GM21576 (cell line): ENCODE measurements around the gene TPSB2.
"Not testable (repeated sequence)": the region's sequence is repeated elsewhere in the genome, so short reads cannot be mapped to it uniquely, and the experiment has no call there.

ENCODE experiments used
- ATAC-seq: cut with Tn5 transposase; IDR thresholded peaks from one replicate; pipeline ENCODE4 v1.9.1; 2021; ENCODE audit warnings: mild to moderate bottlenecking, moderate library complexity; ENCODE audit not compliant: unreplicated experiment

The TPSB2 gene

DNA sequence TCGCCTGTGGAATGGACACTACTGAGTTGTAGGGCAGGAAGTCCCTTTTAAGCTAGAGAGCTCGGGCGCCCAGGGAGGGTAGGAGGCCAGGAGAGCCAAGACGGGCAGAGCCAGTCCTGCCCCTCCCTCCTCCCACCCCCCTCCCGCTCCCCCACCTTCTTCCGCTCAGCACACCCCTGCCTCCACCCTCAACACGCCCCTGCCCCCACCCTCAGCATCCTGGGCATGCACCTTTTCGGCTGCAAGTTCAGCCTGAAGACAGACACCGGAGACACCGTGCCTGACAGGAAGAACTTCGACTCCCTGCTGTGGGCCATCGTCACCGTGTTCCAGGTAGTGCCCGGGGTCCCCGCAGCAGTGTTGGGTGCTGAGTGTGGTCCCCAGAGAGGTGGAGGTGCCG lies 23.2 kb downstream of the TPSB2 start:
- no peak for ATAC-seq

DNA sequence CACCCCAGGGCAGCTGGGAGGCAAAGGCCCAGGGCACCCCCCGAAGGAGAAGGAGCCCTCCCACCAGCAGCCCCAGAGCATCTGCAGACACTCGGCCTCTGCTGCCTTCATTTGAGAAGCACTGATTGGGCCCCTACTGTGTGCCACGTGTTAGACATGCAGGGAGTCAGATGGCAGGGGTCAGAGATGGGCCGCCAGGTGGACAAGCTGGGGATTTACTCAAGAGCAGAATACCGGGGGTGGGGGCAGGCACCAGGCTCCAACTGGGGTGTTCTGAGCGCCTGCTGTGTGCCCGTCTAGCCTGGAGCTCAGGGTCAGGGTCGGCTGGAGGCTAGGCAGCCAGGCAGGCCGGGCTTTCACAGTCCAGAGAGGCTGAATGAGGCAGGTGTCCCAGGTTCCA lies 23.7 kb downstream of the TPSB2 start:
- ATAC-seq = no peak

DNA sequence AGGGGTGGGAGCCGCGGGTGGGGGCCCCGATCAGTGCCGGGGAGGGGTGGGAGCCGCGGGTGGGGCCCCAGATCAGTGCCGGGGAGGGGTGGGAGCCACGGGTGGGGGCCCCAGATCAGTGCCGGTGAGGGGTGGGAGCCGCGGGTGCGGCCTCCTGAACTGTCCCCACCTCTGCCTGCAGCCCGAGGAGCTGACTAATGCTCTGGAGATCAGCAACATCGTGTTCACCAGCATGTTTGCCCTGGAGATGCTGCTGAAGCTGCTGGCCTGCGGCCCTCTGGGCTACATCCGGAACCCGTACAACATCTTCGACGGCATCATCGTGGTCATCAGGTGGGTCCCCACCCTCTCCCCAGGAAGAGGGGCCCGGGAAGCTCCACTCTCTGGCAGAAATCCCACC lies 25.1 kb downstream of the TPSB2 start:
- ATAC-seq = no peak

DNA sequence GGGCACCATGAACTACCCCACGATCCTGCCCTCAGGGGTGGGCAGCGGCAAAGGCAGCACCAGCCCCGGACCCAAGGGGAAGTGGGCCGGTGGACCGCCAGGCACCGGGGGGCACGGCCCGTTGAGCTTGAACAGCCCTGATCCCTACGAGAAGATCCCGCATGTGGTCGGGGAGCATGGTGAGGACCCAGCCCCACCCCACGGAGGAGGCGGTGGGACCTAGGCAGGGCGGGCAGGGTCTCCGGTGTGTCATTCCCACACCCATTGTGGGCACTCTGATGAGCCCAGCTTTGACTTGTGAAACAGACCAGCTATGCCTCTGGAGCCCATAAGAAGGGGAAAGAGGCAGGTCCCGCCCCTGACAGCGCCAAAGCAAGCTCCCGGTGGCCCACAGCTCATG lies 27.7 kb downstream of the TPSB2 start:
- no peak for ATAC-seq

DNA sequence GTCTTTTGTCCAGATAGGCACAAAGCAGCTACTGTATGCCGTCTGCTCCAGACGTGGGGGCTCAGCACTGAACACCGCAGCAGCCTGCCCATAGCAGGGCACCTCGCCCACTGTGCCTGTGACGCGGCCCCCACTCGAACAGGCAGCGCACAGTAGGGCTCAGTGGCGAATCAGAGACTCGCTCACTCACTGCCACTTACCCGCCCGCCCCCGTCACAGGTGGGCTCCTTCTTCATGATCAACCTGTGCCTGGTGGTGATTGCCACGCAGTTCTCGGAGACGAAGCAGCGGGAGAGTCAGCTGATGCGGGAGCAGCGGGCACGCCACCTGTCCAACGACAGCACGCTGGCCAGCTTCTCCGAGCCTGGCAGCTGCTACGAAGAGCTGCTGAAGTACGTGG lies 28.5 kb downstream of the TPSB2 start:
- ATAC-seq = no peak

DNA sequence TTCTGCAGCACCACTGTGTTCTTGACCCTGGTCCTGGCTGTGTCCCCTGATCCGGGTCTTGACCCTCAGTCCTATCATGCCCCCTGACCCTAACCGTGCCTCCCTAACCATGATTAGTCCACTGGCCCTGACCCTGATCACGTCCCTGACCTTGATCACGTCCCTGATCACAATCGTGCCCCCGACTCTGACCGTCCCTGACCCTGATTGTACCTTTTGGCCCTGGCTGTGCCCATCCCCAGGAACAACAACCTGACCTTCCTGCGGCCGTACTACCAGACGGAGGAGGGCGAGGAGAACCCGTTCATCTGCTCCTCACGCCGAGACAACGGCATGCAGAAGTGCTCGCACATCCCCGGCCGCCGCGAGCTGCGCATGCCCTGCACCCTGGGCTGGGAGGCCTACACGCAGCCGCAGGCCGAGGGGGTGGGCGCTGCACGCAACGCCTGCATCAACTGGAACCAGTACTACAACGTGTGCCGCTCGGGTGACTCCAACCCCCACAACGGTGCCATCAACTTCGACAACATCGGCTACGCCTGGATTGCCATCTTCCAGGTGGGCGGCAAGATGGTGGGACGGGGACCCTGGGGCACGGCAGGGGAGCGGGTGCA lies 29.9 kb downstream of the TPSB2 start:
- ATAC-seq = no peak

DNA sequence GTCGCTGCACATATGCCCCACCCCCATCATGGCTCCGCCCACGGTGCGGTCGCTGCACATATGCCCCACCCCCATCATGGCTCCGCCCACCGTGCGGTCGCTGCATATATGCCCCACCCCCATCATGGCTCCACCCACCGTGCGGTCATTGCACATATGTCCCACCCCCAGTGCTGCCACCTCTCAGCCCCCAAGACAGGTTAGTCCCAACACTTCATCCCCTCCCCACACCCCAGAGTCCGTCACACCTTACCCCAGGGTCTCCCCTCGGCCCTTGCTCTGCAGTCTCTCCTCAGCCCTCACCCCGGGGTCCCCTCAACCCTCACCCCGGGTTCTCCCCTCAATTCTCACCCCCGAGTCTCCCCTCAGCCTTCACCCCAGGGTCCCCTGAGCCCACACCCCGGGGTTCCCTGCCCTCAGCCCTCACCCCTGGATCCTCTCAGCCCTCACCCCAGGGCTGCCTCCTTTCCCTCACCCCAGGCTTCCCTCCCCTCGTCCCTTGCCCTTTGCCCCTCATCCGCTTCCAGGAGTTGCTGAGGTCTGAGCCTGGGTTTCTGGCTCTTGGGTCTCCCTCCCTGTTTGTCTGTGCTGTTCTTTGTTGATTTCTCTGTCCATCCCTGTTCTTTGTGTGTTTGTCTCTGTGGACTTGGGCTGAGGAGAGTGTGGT lies 30.5 kb downstream of the TPSB2 start:
- ATAC-seq = no peak

DNA sequence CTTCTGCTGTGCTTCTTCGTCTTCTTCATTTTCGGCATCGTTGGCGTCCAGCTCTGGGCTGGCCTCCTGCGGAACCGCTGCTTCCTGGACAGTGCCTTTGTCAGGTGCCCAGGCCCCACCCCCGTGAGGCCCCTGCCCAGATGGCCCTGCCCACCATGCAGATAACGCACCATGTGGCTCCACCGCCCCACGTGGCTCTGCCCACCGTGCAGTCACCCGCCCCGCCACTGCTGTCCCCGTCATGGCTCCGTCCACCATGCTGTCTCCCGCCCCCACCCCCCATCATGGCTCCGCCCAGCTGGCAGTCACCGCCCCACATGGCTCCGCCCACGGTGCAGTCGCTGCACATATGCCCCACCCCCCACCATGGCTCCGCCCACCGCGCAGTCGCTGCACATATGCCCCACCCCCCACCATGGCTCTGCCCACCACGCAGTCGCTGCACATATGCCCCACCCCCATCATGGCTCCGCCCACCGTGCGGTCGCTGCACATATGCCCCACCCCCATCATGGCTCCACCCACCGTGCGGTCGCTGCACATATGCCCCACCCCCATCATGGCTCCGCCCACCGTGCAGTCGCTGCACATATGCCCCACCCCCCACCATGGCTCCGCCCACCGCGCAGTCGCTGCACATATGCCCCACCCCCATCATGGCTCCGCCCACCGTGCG lies 31.2 kb downstream of the TPSB2 start:
- ATAC-seq = not testable (repeated sequence)

DNA sequence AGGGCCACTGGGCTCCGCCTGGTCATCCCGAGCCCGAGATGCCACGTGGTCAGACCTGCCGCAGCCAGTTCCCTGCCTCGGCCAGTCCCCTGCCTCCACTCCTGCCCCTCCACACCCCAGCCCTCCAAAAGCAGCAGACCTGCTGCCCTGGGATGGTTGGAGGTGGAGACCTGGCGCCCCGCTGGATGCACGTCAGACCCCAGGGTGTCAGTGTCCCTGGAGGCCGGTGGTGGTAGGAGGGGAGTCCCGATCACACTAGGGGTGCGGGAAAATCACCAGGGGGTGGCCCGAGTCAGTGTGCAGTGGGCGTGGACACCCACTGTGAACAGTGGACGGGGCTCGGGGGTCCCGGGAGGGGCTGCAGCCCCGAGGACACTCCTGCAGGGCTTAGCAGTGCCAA lies 31.8 kb downstream of the TPSB2 start:
- ATAC-seq = no peak

DNA sequence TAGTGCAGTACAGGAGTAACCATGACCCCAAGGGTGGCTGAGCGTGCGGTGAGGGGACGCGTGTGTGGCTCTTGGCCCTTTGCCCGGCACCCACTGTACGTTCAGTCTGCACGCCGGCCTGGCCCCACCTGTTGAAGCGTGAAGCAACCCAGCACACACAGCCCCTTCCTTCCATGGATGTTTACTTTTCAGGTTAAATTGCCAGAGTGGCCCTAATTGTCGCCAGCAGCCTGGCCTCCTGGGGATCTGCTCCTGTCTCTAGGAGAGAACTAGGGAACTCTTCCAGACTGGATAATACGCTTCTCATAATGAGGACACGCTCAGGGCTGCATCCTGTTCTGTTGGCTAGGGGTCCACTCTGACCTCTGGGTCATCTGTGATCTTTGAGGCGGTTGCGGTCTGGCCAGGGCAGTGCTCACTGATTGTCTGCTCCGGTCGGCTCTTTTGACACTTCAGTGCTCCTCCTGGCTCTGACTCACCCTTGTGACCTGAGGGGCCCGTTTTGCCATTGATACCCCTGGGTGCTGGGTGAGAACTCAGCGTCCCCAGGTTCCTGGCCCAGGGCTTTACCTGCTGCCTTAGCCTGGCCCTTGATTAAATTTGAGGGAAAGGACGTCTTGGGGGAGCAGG lies 32.6 kb downstream of the TPSB2 start:
- no peak for ATAC-seq

DNA sequence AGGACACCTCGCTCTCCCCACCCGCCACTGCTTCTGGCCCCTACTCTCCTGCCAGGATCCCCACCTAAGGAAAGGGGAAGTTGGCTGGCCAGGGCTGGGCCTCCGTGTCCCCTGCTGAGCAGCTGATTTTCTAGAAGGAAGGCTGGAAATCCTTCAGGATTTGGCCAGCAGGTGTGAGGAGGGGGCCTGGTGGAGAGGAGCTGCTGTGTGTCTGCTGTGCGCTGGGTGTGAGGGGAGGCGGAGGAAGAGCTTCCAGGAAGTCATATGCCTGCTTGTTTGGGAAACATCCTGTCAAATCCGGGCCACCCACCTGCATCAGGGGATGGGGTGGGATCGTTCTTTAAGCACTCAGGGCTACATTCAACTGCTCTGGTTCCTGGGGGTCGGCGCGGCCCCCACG lies 33.5 kb downstream of the TPSB2 start:
- ATAC-seq = no peak

DNA sequence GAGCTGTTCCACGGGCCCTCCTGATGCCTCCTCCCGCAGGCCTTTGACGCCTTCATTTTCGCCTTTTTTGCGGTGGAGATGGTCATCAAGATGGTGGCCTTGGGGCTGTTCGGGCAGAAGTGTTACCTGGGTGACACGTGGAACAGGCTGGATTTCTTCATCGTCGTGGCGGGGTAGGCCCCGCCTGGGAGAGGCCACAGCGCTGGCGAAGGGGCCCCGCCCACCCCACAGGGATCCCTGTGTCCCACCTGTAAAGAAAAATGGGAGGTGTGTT lies 34.7 kb downstream of the TPSB2 start:
- ATAC-seq = no peak

DNA sequence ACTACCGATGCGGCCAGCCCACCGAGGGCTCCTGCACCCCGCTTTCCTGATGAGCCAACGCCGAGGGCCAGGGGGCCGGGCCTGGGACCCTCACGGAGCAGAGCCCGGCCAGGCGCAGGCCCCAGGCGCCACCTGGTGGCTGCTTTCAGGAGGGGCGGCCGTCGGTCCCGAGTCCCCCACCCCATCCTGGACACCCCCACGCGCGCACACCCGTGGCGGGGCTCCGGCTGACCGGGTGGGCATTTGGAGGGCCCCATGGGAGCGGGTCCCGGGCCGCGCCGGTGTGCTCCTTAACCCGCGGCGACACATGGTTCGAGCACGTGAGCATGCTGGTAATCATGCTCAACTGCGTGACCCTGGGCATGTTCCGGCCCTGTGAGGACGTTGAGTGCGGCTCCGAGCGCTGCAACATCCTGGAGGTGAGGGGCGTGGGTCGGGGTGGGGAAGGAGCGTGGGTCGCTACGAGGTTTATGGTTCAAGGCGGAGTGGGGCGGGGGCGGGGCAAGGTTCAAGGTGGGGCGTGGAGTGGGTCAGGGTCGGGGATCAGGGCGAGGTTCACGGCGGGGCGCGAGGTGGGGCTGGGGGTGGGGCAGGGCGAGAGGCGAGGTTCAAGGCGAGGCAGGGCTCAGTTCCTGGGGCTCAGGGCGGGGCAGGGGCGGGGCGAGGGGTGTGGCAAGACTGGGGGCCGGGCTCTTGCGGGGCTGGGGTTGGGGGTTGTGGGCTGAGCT lies 35.2 kb downstream of the TPSB2 start:
- no peak for ATAC-seq

DNA sequence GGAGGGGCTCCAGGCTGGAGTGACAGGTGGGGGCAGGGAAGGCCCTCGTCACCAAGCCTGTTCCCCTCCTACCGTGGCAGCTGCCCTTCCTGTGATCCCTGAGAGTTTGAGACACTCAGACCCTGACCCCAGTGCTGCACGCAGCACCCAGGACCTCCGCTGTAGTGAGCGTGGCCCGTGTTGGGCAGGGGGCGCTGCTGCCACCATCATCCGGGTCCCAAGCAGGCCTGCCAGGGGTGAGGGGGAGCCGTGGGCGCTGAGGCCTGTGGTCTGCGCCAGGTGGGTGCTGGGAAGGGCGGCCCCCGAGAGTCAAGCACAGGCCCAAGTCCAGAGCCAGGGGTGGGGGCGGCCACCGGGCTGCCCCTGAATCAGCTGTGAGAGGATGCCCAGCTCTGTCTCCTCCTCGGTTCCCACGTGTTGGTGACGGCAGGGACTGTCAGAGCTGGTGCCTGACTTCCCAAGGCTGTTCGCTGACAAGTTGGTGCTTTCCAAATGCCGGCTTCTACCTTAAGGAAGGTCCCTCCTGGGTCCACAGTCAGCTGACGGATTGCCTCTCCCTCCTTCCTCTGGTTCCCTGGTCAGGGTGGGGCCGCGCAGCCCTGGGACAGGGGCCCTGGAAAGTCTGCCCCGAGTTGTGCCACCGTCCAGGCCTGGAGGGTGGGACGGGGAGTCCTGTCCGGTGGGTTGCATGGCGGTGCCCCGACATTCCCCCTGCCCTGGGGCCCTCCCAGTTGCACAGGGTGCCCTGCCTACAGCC lies 36.0 kb downstream of the TPSB2 start:
- no peak for ATAC-seq

DNA sequence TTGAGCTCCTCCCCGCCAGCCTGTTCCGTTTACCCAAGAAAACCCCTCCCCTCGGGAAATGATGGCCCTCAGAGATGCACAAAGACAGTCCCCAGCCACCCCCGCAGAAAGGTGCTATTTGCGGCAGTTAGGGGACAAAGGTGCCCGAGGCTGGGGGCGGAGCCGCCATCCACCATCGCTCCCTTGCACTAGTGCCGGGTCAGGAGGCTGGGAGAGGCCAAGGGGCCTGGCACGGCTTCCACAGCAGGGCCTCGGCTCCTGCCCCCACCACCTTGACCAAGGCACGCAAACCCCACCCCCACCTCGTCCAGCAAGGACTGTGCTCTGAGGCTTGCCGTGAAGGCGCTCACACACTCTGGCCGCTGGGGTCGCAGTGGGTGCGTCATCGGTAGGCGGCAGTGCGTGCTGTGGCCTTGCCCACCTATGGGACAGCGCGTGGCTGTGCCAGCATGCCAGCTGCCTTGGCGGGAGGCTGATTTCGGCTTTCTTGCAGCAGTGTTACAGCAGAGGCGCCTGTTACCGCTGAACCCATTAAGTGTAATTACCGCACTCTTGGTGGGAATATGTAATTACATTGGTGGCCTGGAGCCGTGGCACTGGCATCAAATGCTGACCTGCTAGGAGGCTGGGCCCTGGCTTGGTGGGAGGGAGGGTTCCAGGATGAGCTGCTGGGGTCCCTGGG lies 36.7 kb downstream of the TPSB2 start:
- no peak for ATAC-seq

DNA sequence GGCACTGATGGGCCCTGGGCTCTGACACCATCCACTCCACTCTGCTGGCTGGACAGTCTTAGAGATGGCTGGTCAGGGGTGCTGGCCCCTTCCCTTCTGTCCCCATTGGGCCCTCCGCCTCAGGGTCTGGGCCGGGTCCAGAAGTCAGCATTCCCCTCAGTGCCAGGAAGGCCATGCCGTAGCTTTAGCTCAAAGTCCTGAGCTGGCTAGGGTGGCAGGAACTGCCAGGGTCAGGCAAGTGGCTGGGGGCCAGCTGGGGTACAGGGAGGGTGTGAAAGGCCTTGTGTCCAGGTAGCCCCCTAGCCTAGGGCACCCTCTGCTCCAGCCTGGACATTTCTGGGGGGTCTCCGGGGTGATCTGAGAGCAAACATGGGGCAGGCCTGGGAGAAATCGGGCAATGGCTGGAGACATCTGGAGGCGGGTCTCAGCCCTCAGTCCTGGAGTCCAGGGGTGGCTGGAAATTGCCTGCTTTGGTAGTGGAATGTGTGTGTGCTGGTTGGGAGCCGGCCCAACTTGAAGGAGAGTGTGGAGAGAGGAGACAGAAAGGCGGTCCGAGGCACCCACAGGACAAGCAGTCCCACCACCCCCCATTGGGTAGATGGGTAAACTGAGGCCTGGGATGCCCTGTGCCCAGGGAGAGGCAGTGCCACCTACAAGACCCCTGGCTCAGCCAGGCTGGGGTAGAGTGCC lies 37.5 kb downstream of the TPSB2 start:
- ATAC-seq = no peak

DNA sequence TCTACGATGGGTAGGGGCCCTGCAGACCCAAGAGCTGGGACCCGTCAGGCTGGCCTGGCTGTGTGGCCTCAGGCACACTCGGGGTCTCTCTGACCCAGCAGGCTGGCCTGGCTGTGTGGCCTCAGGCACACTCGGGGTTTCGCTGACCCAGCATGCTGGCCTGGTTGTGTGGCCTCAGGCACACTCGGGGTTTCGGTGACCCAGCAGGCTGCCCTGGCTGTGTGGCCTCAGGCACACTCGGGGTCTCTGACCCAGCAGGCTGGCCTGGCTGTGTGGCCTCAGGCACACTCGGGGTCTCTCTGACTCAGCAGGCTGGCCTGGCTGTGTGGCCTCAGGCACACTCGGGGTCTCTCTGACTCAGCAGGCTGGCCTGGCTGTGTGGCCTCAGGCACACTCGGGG lies 39.2 kb downstream of the TPSB2 start:
- ATAC-seq = not testable (repeated sequence)

DNA sequence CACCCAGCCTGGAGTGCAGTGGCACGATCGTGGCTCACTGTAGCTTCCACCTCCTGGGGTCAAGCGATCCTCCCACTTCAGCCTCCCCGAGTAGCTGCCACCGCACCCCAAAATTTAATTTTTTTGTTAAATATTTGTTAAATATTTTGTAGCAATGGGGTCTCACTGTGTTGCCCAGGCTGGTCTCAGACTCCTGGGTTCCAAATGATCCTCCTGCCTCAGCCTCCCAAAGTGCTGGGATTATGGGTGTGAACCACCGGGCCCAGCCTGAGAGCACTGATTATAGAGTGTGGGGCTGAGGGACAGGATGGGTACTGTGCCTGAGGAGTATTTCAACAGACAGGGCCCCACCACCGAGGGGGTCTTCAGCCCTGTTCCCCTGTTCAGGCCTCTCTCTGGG lies 40.5 kb downstream of the TPSB2 start:
- no peak for ATAC-seq

DNA sequence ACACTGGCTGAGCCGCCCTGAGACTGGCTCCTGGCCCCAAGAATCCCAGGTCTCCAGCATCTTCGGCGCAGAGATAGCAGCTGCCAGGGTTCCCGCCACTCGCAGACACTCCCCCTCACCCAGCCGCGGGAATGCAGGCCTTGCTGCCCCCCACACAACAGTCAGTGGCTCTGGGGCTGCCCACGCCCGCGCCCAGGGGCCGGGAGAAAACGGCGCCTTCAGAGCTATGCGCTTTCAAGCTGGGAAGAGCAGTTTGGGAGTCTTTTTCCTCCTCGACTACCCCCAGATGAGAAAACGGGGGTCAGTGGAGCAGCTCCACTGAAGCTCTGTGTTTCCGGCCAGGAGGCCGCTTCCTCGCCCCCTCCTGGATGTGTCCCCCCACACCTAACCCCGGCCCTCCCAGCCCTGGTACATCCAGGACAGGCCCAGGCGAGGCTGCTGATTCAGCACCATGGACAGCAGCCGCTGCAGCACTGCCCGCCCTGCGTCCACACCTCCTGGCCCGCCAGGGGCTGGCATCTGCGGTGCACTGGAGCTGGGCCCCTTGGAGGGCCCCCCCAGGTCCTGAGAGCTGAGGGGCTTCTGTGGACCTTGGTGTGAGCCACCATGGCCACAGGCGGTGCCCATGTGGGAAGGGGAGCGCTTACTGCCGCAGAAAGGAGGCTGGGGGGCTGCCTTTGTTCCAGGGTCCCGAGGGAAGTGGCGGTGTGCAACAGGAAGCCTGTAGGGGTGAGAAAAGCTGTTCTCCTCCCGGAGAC lies 41.4 kb downstream of the TPSB2 start:
- no peak for ATAC-seq
